Thyroid gland (tissue), 4 donors: ENCODE data around the gene OR9A4. TPM values are rescaled to one million over a fixed set of nuclear protein-coding genes. Genes with fewer than 3 reads are reported as not detected.

Experiments used
- DNase-seq, 2 donors: peaks; one replicate each; pipeline ENCODE4 v3.0.0-alpha.2; 2019
- H3K27ac ChIP-seq, 3 donors: fragments of 200-600 bp; sonication (generic); 1 replicate in 2 of 3; 2 replicates in 1 of 3; pipeline ENCODE4 v1.5.1; 2016 to 2019; ENCODE audit warnings: mild to moderate bottlenecking in 1 of 3, moderate library complexity in 1 of 3
- H3K27me3 ChIP-seq: fragments of 200-600 bp; sonication (generic); one replicate; pipeline ENCODE4 v1.5.1; 2019
- H3K36me3 ChIP-seq, 2 donors: fragments of 200-600 bp; sonication (generic); one replicate each; pipeline ENCODE4 v1.5.1; 2016 to 2019
- H3K4me1 ChIP-seq, 2 donors: fragments of 200-600 bp; sonication (generic); one replicate each; pipeline ENCODE4 v1.5.1; 2017 to 2019
- H3K4me3 ChIP-seq, 3 donors: fragments of 200-600 bp; sonication (generic); replicated peaks in 1 of 3; 1 replicate in 2 of 3; 2 replicates in 1 of 3; pipeline ENCODE4 v1.5.1; 2016; ENCODE audit warnings: mild to moderate bottlenecking in 1 of 3
- H3K9me3 ChIP-seq: fragments of 200-600 bp; sonication (generic); one replicate; pipeline ENCODE4 v1.5.1; 2017
- POLR2A ChIP-seq, 2 donors: fragments of 450-650 bp; IDR thresholded peaks; one replicate each; pipeline ENCODE4 v1.6.1; 2017; ENCODE audit warnings: antibody characterized with exemption in 2 of 2, mild to moderate bottlenecking in 2 of 2, moderate library complexity in 1 of 2
- WGBS, 2 donors: methylation state at CpG; one replicate each; pipeline ENCODE4 v1.1.5; 2017; 5-methylcytosine and 5-hydroxymethylcytosine counted together
- intact Hi-C: fragments of 100-400 bp; cut with DNase I; formaldehyde crosslinking; loops from one replicate; pipeline ENCODE4 v1.15.1; 2023
- total RNA-seq, 4 donors: library from RNA; depleted of rRNA; stranded (reverse); fragments of >200 nt; gene quantifications; one replicate each; pipeline ENCODE4 v1.2.3, GENCODE V29; 2016
- TF ChIP-seq, protein P1 (sequence below), 6 experiments: fragments of 200-600 bp in 3 of 6; fragments of 450-650 bp in 3 of 6; sonication (generic) in 3 of 6; IDR thresholded peaks; one replicate each; pipeline ENCODE4 v1.5.1; 2016 to 2019; ENCODE audit warnings: antibody characterized with exemption in 6 of 6, mild to moderate bottlenecking in 2 of 6, inconsistent platforms in 1 of 6, moderate library complexity in 1 of 6

The OR9A4 gene
- total RNA-seq, 4 donors from 2014 or later: not detected

GRCh38 chr7:141960687-141961422 is 44.7 kb downstream of the OR9A4 start:
- intact Hi-C loops: no loop called here
- 82 to 92% methylated on average over 3 of the region's 3 CpGs for WGBS, 2 donors
- Histone ChIP-seq H3K4me1 (no peaks in the 10 kb centered on the region), H3K27ac (no peak overlapping the region), H3K27me3 (no peaks in the 10 kb centered on the region), H3K9me3 (no peaks in the 10 kb centered on the region), H3K4me3 (no peak overlapping the region), H3K36me3 (no peaks in the 10 kb centered on the region)
- TF ChIP-seq POLR2A (IDR thresholded peaks at IDR 0.05): no peak
- TF ChIP-seq, protein P1, sequence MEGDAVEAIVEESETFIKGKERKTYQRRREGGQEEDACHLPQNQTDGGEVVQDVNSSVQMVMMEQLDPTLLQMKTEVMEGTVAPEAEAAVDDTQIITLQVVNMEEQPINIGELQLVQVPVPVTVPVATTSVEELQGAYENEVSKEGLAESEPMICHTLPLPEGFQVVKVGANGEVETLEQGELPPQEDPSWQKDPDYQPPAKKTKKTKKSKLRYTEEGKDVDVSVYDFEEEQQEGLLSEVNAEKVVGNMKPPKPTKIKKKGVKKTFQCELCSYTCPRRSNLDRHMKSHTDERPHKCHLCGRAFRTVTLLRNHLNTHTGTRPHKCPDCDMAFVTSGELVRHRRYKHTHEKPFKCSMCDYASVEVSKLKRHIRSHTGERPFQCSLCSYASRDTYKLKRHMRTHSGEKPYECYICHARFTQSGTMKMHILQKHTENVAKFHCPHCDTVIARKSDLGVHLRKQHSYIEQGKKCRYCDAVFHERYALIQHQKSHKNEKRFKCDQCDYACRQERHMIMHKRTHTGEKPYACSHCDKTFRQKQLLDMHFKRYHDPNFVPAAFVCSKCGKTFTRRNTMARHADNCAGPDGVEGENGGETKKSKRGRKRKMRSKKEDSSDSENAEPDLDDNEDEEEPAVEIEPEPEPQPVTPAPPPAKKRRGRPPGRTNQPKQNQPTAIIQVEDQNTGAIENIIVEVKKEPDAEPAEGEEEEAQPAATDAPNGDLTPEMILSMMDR (IDR thresholded peaks at IDR 0.05): no peak
- no peak for DNase-seq

Other genes with a start within 250 kb of the OR9A4 start
- gene DENND11, start 214.2 kb upstream of the OR9A4 start, total RNA-seq: 10 to 100 TPM; 34.1 to 57.5 (median 45.3) TPM
- under 1 TPM in 1 of 4 donors, not detected in 3; 0.79 TPM for gene WEE2, start 208.0 kb upstream of the OR9A4 start, total RNA-seq
- gene SSBP1, start 178.0 kb upstream of the OR9A4 start, total RNA-seq: 100 to 1,000 TPM; 112 to 146 (median 129) TPM
- 10 to 100 TPM in 1 of 4 donors, 1 to 10 TPM in 3; 3.0 to 11.1 (median 4.1) TPM for gene TAS2R3, start 152.3 kb upstream of the OR9A4 start, total RNA-seq
- 1 to 10 TPM; 1.8 to 6.3 (median 4.3) TPM for gene TAS2R4, start 139.7 kb upstream of the OR9A4 start, total RNA-seq
- gene TAS2R5, start 126.2 kb upstream of the OR9A4 start, total RNA-seq: 1 to 10 TPM; 2.3 to 3.8 (median 3.1) TPM
- gene PRSS37, start 74.9 kb upstream of the OR9A4 start, total RNA-seq: not detected
- gene CLEC5A, start 30.6 kb downstream of the OR9A4 start, total RNA-seq: 1 to 10 TPM in 2 of 4 donors, under 1 TPM in 2; 0.33 to 3.2 (median 0.95) TPM
- not detected for gene TAS2R38, start 57.4 kb downstream of the OR9A4 start, total RNA-seq
- under 1 TPM; 0.11 to 0.27 (median 0.14) TPM for gene MGAM, start 79.5 kb downstream of the OR9A4 start, total RNA-seq
- gene MGAM2, start 195.3 kb downstream of the OR9A4 start, total RNA-seq: not detected